Mesothelial cell of epicardium (in vitro differentiated cells): ENCODE results near the gene SP6. TPM values are rescaled to one million over a fixed set of nuclear protein-coding genes. Genes with fewer than 3 reads are reported as not detected.

Experiments
- DNase-seq, 2 experiments: peaks; one replicate each; pipeline ENCODE4 v3.0.0; 2021; ENCODE audit warnings: low spot score in 2 of 2; ENCODE audit not compliant: unreplicated experiment in 2 of 2
- H3K27ac Mint-ChIP-seq: 2 replicates; pipeline ENCODE4 v1.8.0; 2021; ENCODE audit warnings: mixed read lengths
- H3K27me3 Mint-ChIP-seq: 2 replicates; pipeline ENCODE4 v1.8.0; 2021; ENCODE audit warnings: low read depth, mixed read lengths
- H3K36me3 Mint-ChIP-seq: 2 replicates; pipeline ENCODE4 v1.8.0; 2021; ENCODE audit warnings: mixed read lengths
- H3K4me1 Mint-ChIP-seq: 2 replicates; pipeline ENCODE4 v1.8.0; 2021; ENCODE audit warnings: mixed read lengths
- H3K4me3 Mint-ChIP-seq: 2 replicates; pipeline ENCODE4 v1.8.0; 2021; ENCODE audit warnings: mild to moderate bottlenecking, moderate library complexity, mixed read lengths
- H3K9me3 Mint-ChIP-seq: 2 replicates; pipeline ENCODE4 v1.8.0; 2021; ENCODE audit warnings: mixed read lengths
- total RNA-seq: library from RNA; stranded (reverse); gene quantifications from 3 replicates; pipeline ENCODE4 v1.2.1, GENCODE V29; 2021
- TF ChIP-seq, protein P1 (sequence below): fragments of 200-600 bp; sonication (generic); IDR thresholded peaks from one replicate; pipeline ENCODE4 v1.5.0; 2021; ENCODE audit warnings: antibody characterized with exemption; ENCODE audit not compliant: unreplicated experiment

Gene SP6
- total RNA-seq: 15.9 to 17.6 TPM (median 16.0 TPM) in 3 replicates

- Mint-ChIP-seq H3K27me3 (peaks cover 44% of the 10 kb centered on the region), H3K4me1 (peaks cover 76% of the 10 kb centered on the region), H3K9me3 (no peaks in the 10 kb centered on the region), H3K4me3 (peak within 1 kb of the TSS; percentile 84), H3K27ac (peak within 1 kb of the TSS; percentile 74), H3K36me3 (no peaks in the 10 kb centered on the region)
- TF ChIP-seq, protein P1, sequence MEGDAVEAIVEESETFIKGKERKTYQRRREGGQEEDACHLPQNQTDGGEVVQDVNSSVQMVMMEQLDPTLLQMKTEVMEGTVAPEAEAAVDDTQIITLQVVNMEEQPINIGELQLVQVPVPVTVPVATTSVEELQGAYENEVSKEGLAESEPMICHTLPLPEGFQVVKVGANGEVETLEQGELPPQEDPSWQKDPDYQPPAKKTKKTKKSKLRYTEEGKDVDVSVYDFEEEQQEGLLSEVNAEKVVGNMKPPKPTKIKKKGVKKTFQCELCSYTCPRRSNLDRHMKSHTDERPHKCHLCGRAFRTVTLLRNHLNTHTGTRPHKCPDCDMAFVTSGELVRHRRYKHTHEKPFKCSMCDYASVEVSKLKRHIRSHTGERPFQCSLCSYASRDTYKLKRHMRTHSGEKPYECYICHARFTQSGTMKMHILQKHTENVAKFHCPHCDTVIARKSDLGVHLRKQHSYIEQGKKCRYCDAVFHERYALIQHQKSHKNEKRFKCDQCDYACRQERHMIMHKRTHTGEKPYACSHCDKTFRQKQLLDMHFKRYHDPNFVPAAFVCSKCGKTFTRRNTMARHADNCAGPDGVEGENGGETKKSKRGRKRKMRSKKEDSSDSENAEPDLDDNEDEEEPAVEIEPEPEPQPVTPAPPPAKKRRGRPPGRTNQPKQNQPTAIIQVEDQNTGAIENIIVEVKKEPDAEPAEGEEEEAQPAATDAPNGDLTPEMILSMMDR: no peak
- DNase-seq: peak; percentile 50 to 75
Measured at GRCh38 chr17:47850692-47851573, at the start of gene SP6. SP6 (minus strand) TSS chr17:47851163; CDS start chr17:47848429, 2,734 bp downstream.

GRCh38 chr17:47899643-47900042 lies 48.7 kb upstream of the SP6 start:
- peaks cover 18% of the 10 kb centered on the region for H3K4me1 Mint-ChIP-seq
- TF ChIP-seq, protein P1: no peak
- no peaks in the 10 kb centered on the region for H3K9me3 Mint-ChIP-seq
- H3K27ac Mint-ChIP-seq: no peak overlapping the region
- H3K36me3 Mint-ChIP-seq: peaks cover 6% of the 10 kb centered on the region
- no peak overlapping the region for H3K4me3 Mint-ChIP-seq
- H3K27me3 Mint-ChIP-seq: peaks cover 3% of the 10 kb centered on the region
- DNase-seq: no peak

GRCh38 chr17:47898241-47898640 lies 47.3 kb upstream of the SP6 start:
- H3K4me1 Mint-ChIP-seq: peaks cover 27% of the 10 kb centered on the region
- H3K4me3 Mint-ChIP-seq: peak overlapping the region; percentile 96
- H3K27me3 Mint-ChIP-seq: peaks cover 3% of the 10 kb centered on the region
- no peak overlapping the region for H3K27ac Mint-ChIP-seq
- DNase-seq: no peak
- peaks cover 3% of the 10 kb centered on the region for H3K36me3 Mint-ChIP-seq
- TF ChIP-seq, protein P1: no peak
- H3K9me3 Mint-ChIP-seq: no peaks in the 10 kb centered on the region

GRCh38 chr17:47897561-47897960 lies 46.6 kb upstream of the SP6 start:
- H3K4me3 Mint-ChIP-seq: peak overlapping the region; percentile 96
- H3K9me3 Mint-ChIP-seq: no peaks in the 10 kb centered on the region
- TF ChIP-seq, protein P1: no peak
- H3K27me3 Mint-ChIP-seq: peaks cover 3% of the 10 kb centered on the region
- peaks cover 27% of the 10 kb centered on the region for H3K4me1 Mint-ChIP-seq
- peak overlapping the region; percentile 98 for H3K27ac Mint-ChIP-seq
- DNase-seq: no peak
- peaks cover 3% of the 10 kb centered on the region for H3K36me3 Mint-ChIP-seq

GRCh38 chr17:47896672-47897490 lies 45.9 kb upstream of the SP6 start:
- H3K4me1 Mint-ChIP-seq: peaks cover 27% of the 10 kb centered on the region
- peak overlapping the region; percentile 96 for H3K4me3 Mint-ChIP-seq
- H3K27me3 Mint-ChIP-seq: peaks cover 3% of the 10 kb centered on the region
- no peaks in the 10 kb centered on the region for H3K9me3 Mint-ChIP-seq
- H3K27ac Mint-ChIP-seq: peak overlapping the region; percentile 98
- TF ChIP-seq, protein P1: no peak
- peaks cover 3% of the 10 kb centered on the region for H3K36me3 Mint-ChIP-seq
- DNase-seq: no peak
